ENCODE results near the gene SLC26A8. TPM values are rescaled to one million over a fixed set of nuclear protein-coding genes. Genes with fewer than 3 reads are reported as not detected.
"Not testable (repeated sequence)": the region's sequence is repeated elsewhere in the genome, so short reads cannot be mapped to it uniquely, and the experiment has no call there.

Gene SLC26A8
- total RNA-seq, 2 experiments from 2014 or later = not detected

GRCh38 chr6:35967076-35967774 is 57.2 kb downstream of the SLC26A8 start:
- CTCF ChIA-PET = interaction anchor here (0.7 kb wide), 1 partner anchor 127 kb away, joined by 3 read pairs; no protein-coding TSS in a partner anchor

GRCh38 chr6:35962779-35963560 is 61.5 kb downstream of the SLC26A8 start:
- H3K27me3 Mint-ChIP-seq (ENCODE audit: low read depth) = peaks cover 35% of the 10 kb centered on the region
- no peaks in the 10 kb centered on the region for H3K36me3 Mint-ChIP-seq (ENCODE audit: low read depth)
- ATAC-seq (no peak), DNase-seq (no peak)
- no peaks in the 10 kb centered on the region for H3K4me1 Mint-ChIP-seq (ENCODE audit: low read depth)
- H3K27ac Mint-ChIP-seq = no peak overlapping the region
- CTCF ChIA-PET = no interaction called here
- no peaks in the 10 kb centered on the region for H3K9me3 Mint-ChIP-seq (ENCODE audit: insufficient read depth)
- H3K4me3 Mint-ChIP-seq = no peak overlapping the region
- POLR2A ChIA-PET = no interaction called here

More at GRCh38 chr6:35967076-35967774, 57.2 kb downstream of the SLC26A8 start:
- Mint-ChIP-seq H3K36me3 (ENCODE audit: low read depth) (no peaks in the 10 kb centered on the region), H3K27ac (no peak overlapping the region), H3K27me3 (ENCODE audit: low read depth) (peaks cover 11% of the 10 kb centered on the region), H3K4me3 (no peak overlapping the region), H3K9me3 (ENCODE audit: insufficient read depth) (no peaks in the 10 kb centered on the region), H3K4me1 (ENCODE audit: low read depth) (no peaks in the 10 kb centered on the region)
- POLR2A ChIA-PET = no interaction called here
- ATAC-seq = no peak
- no peak for DNase-seq

GRCh38 chr6:35960187-35960586 is 64.3 kb downstream of the SLC26A8 start:
- H3K4me3 Mint-ChIP-seq = no peak overlapping the region
- ATAC-seq (no peak), DNase-seq (no peak)
- H3K4me1 Mint-ChIP-seq (ENCODE audit: low read depth) = no peaks in the 10 kb centered on the region
- CTCF ChIA-PET = no interaction called here
- H3K27me3 Mint-ChIP-seq (ENCODE audit: low read depth) = peaks cover 29% of the 10 kb centered on the region
- no peaks in the 10 kb centered on the region for H3K9me3 Mint-ChIP-seq (ENCODE audit: insufficient read depth)
- no peak overlapping the region for H3K27ac Mint-ChIP-seq
- H3K36me3 Mint-ChIP-seq (ENCODE audit: low read depth) = no peaks in the 10 kb centered on the region
- POLR2A ChIA-PET = no interaction called here

- Mint-ChIP-seq H3K36me3 (ENCODE audit: low read depth) (no peaks in the 10 kb centered on the region), H3K27ac (no peak overlapping the region), H3K27me3 (ENCODE audit: low read depth) (peaks cover 19% of the 10 kb centered on the region), H3K4me1 (ENCODE audit: low read depth) (peaks cover 7% of the 10 kb centered on the region), H3K4me3 (no peak overlapping the region), H3K9me3 (ENCODE audit: insufficient read depth) (no peaks in the 10 kb centered on the region)
- CTCF ChIA-PET = interaction anchor here (0.7 to 1.4 kb wide), 2 partner anchors 141 to 201 kb away, joined by 3 read pairs; no protein-coding TSS in a partner anchor
- DNase-seq (no peak), ATAC-seq (no peak)
- POLR2A ChIA-PET = no interaction called here
Measured at GRCh38 chr6:35955970-35956369, 68.5 kb downstream of the SLC26A8 start.

GRCh38 chr6:35955521-35955920 is 68.9 kb downstream of the SLC26A8 start:
- no peak overlapping the region for H3K4me3 Mint-ChIP-seq
- H3K4me1 Mint-ChIP-seq (ENCODE audit: low read depth) = peaks cover 7% of the 10 kb centered on the region
- ChIA-PET CTCF (interaction anchor here (1.4 kb wide), 1 partner anchor 141 kb away, joined by 3 read pairs; no protein-coding TSS in a partner anchor), POLR2A (no interaction called here)
- DNase-seq (no peak), ATAC-seq (no peak)
- H3K27ac Mint-ChIP-seq = no peak overlapping the region
- peaks cover 16% of the 10 kb centered on the region for H3K27me3 Mint-ChIP-seq (ENCODE audit: low read depth)
- H3K9me3 Mint-ChIP-seq (ENCODE audit: insufficient read depth) = no peaks in the 10 kb centered on the region
- no peaks in the 10 kb centered on the region for H3K36me3 Mint-ChIP-seq (ENCODE audit: low read depth)

GRCh38 chr6:35955071-35955470 is 69.4 kb downstream of the SLC26A8 start:
- ChIA-PET POLR2A (no interaction called here), CTCF (interaction anchor here (0.9 to 2.1 kb wide), 3 partner anchors 18 to 218 kb away, joined by 3 to 8 read pairs (median 3); partner anchors contain the start of gene ARMC12)
- peaks cover 13% of the 10 kb centered on the region for H3K27me3 Mint-ChIP-seq (ENCODE audit: low read depth)
- H3K27ac Mint-ChIP-seq = no peak overlapping the region
- H3K9me3 Mint-ChIP-seq (ENCODE audit: insufficient read depth) = no peaks in the 10 kb centered on the region
- H3K36me3 Mint-ChIP-seq (ENCODE audit: low read depth) = no peaks in the 10 kb centered on the region
- DNase-seq = no peak
- no peak overlapping the region for H3K4me3 Mint-ChIP-seq
- H3K4me1 Mint-ChIP-seq (ENCODE audit: low read depth) = peaks cover 7% of the 10 kb centered on the region
- ATAC-seq = no peak

- Mint-ChIP-seq H3K9me3 (ENCODE audit: insufficient read depth) (no peaks in the 10 kb centered on the region), H3K36me3 (ENCODE audit: low read depth) (no peaks in the 10 kb centered on the region), H3K27ac (no peak overlapping the region), H3K4me3 (no peak overlapping the region), H3K4me1 (ENCODE audit: low read depth) (peaks cover 7% of the 10 kb centered on the region), H3K27me3 (ENCODE audit: low read depth) (peaks cover 10% of the 10 kb centered on the region)
- CTCF ChIA-PET = interaction anchor here (0.9 to 2.1 kb wide), 3 partner anchors 19 to 370 kb away, joined by 3 to 8 read pairs (median 5); partner anchors contain the start of gene ARMC12
- POLR2A ChIA-PET = no interaction called here
- no peak for ATAC-seq
- no peak for DNase-seq
Measured at GRCh38 chr6:35954333-35954732, 70.1 kb downstream of the SLC26A8 start.

GRCh38 chr6:35948725-35949124 is 75.7 kb downstream of the SLC26A8 start:
- no peak overlapping the region for H3K4me3 Mint-ChIP-seq
- H3K4me1 Mint-ChIP-seq (ENCODE audit: low read depth) = peaks cover 7% of the 10 kb centered on the region
- ChIA-PET CTCF (no interaction called here), POLR2A (no interaction called here)
- DNase-seq (no peak), ATAC-seq (peak; percentile 39)
- H3K27me3 Mint-ChIP-seq (ENCODE audit: low read depth) = no peaks in the 10 kb centered on the region
- no peaks in the 10 kb centered on the region for H3K9me3 Mint-ChIP-seq (ENCODE audit: insufficient read depth)
- H3K27ac Mint-ChIP-seq = no peak overlapping the region
- H3K36me3 Mint-ChIP-seq (ENCODE audit: low read depth) = no peaks in the 10 kb centered on the region

- no peak overlapping the region for H3K27ac Mint-ChIP-seq
- H3K36me3 Mint-ChIP-seq (ENCODE audit: low read depth) = no peaks in the 10 kb centered on the region
- POLR2A ChIA-PET = no interaction called here
- CTCF ChIA-PET = no interaction called here
- H3K4me3 Mint-ChIP-seq = no peak overlapping the region
- DNase-seq (no peak), ATAC-seq (no peak)
- H3K4me1 Mint-ChIP-seq (ENCODE audit: low read depth) = no peaks in the 10 kb centered on the region
- no peaks in the 10 kb centered on the region for H3K9me3 Mint-ChIP-seq (ENCODE audit: insufficient read depth)
- peaks cover 10% of the 10 kb centered on the region for H3K27me3 Mint-ChIP-seq (ENCODE audit: low read depth)
Measured at GRCh38 chr6:35945650-35946025, 78.8 kb downstream of the SLC26A8 start.

GRCh38 chr6:35943390-35943789 is 81.1 kb downstream of the SLC26A8 start:
- H3K4me1 Mint-ChIP-seq (ENCODE audit: low read depth) = no peaks in the 10 kb centered on the region
- ChIA-PET CTCF (no interaction called here), POLR2A (no interaction called here)
- H3K27me3 Mint-ChIP-seq (ENCODE audit: low read depth) = peaks cover 10% of the 10 kb centered on the region
- no peaks in the 10 kb centered on the region for H3K36me3 Mint-ChIP-seq (ENCODE audit: low read depth)
- no peaks in the 10 kb centered on the region for H3K9me3 Mint-ChIP-seq (ENCODE audit: insufficient read depth)
- no peak overlapping the region for H3K27ac Mint-ChIP-seq
- ATAC-seq (no peak), DNase-seq (no peak)
- H3K4me3 Mint-ChIP-seq = no peak overlapping the region

- Mint-ChIP-seq H3K4me1 (ENCODE audit: low read depth) (no peaks in the 10 kb centered on the region), H3K27me3 (ENCODE audit: low read depth) (peaks cover 10% of the 10 kb centered on the region), H3K4me3 (no peak overlapping the region), H3K36me3 (ENCODE audit: low read depth) (no peaks in the 10 kb centered on the region), H3K27ac (no peak overlapping the region), H3K9me3 (ENCODE audit: insufficient read depth) (no peaks in the 10 kb centered on the region)
- ChIA-PET POLR2A (no interaction called here), CTCF (no interaction called here)
- ATAC-seq = no peak
- DNase-seq = no peak
Measured at GRCh38 chr6:35942355-35942754, 82.1 kb downstream of the SLC26A8 start.

GRCh38 chr6:35941170-35941569 is 83.3 kb downstream of the SLC26A8 start:
- H3K36me3 Mint-ChIP-seq (ENCODE audit: low read depth); POLR2A ChIA-PET; H3K4me3 Mint-ChIP-seq; H3K27ac Mint-ChIP-seq; H3K9me3 Mint-ChIP-seq (ENCODE audit: insufficient read depth); H3K4me1 Mint-ChIP-seq (ENCODE audit: low read depth); ATAC-seq; CTCF ChIA-PET; DNase-seq: not testable (repeated sequence)
- H3K27me3 Mint-ChIP-seq (ENCODE audit: low read depth) = peaks cover 13% of the 10 kb centered on the region
